ENCODE measurements around the gene EFCAB13. TPM values are rescaled to one million over a fixed set of nuclear protein-coding genes. Genes with fewer than 3 reads are reported as not detected.
"Not testable (repeated sequence)": the region's sequence is repeated elsewhere in the genome, so short reads cannot be mapped to it uniquely, and the experiment has no call there.

Gene EFCAB13
- total RNA-seq, 2 experiments from 2014 or later = 7.0 to 7.1 TPM

DNA sequence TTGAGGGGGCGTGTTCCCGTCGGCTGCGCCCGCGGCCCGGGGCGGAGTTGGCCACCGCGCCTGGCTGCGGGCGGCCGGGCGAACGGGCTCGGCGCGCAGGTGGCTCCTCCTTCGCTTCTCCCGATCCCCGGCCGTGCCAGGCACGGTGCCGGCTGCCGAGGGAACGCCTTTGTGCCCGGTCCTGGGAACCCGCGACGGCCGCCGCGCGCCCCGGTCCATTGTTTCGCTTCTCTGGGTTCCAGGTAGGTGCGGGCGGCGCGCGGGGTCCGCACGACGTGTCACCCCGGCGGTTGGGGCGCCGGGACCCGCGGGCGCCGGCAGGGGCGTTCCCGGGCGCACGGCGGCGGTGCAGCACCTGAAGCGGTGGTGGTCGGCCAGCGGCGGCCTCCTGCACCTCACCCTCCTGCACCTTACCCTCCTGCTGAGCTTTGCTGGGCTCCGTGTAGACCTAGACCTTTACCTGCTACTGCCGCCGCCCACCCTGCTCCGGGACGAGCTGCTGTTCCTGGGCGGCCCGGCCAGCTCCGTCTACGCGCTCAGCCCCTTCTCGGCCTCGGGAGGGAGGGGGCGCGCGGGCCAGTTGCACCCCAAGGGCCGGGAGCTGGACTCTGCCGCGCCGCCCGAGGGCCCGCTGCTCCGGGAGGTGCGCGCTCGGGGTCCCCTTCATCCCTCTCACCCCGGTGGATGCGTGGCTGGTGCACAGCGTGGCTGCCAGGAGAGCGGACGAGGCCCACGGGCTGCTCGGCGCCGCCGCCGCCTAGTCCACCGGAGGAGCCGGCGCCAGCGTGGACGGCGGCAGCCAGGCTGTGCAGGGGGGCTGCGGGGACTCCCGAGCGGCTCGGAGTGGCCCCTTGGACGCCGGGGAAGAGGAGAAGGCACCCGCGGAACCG lies 99.9 kb downstream of the EFCAB13 start:
- Mint-ChIP-seq H3K4me3 (no peak overlapping the region), H3K36me3 (ENCODE audit: low read depth) (peaks cover 19% of the 10 kb centered on the region), H3K4me1 (ENCODE audit: low read depth) (peaks cover 4% of the 10 kb centered on the region), H3K27me3 (ENCODE audit: low read depth) (peaks cover 8% of the 10 kb centered on the region), H3K27ac (no peak overlapping the region), H3K9me3 (peaks cover 3% of the 10 kb centered on the region)
- intact Hi-C loops (cut with micrococcal nuclease) = no loop called here
- CTCF ChIA-PET = no interaction called here
- peak; percentile 4 for DNase-seq

DNA sequence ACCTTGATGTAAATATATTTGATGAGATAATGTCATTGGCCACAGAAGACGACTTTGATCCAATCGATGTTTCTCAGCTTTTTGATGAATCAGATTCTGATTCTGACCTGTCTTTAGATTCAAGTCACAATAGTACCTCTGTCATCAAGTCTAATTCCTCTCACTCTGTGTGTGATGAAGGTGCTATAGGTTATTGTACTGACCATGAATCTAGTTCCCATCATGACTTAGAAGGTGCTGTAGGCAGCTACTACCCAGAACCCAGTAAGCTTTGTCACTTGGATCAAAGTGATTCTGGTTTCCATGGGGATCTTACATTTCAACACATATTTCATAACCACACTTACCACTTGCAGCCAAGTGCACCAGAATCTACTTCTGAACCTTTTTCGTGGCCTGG lies 101.5 kb downstream of the EFCAB13 start:
- H3K4me1 Mint-ChIP-seq (ENCODE audit: low read depth); H3K27ac Mint-ChIP-seq; DNase-seq; intact Hi-C loops (cut with micrococcal nuclease); H3K27me3 Mint-ChIP-seq (ENCODE audit: low read depth); H3K9me3 Mint-ChIP-seq; H3K4me3 Mint-ChIP-seq: not testable (repeated sequence)
- H3K36me3 Mint-ChIP-seq (ENCODE audit: low read depth) = peaks cover 19% of the 10 kb centered on the region
- CTCF ChIA-PET = interaction anchor here (0.6 kb wide), 1 partner anchor 190 kb away, joined by 5 read pairs; no protein-coding TSS in a partner anchor

DNA sequence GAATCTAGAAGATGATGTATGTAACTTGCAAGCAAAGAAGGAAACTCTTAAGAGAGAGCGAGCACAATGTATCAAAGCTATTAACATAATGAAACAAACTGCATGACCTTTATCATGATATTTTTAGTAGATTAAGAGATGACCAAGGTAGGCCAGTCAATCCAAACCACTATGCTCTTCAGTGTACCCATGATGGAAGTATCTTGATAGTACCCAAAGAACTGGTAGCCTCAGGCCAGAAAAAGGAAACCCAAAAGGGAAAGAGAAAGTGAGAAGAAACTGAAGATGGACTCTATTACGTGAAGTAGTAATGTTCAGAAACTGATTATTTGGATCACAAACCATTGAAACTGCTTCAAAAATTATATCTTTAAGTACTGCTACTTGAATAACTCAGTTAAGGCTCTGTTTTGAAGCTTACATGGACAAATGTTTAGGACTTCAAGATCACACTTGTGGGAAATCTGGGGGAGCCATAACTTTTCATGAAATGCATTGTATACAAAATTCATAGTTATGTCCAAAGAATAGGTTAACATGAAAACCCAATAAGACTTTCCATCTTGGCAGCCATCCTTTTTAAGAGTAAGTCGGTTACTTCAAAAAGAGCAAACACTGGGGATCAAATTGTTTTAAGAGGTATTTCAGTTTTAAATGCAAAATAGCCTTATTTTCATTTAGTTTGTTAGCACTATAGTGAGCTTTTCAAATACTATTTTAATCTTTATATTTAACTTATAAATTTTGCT lies 102.3 kb downstream of the EFCAB13 start:
- intact Hi-C loops (cut with micrococcal nuclease); DNase-seq; H3K27me3 Mint-ChIP-seq (ENCODE audit: low read depth); H3K9me3 Mint-ChIP-seq; H3K4me3 Mint-ChIP-seq; H3K4me1 Mint-ChIP-seq (ENCODE audit: low read depth); CTCF ChIA-PET; H3K27ac Mint-ChIP-seq: not testable (repeated sequence)
- H3K36me3 Mint-ChIP-seq (ENCODE audit: low read depth) = peaks cover 19% of the 10 kb centered on the region

DNA sequence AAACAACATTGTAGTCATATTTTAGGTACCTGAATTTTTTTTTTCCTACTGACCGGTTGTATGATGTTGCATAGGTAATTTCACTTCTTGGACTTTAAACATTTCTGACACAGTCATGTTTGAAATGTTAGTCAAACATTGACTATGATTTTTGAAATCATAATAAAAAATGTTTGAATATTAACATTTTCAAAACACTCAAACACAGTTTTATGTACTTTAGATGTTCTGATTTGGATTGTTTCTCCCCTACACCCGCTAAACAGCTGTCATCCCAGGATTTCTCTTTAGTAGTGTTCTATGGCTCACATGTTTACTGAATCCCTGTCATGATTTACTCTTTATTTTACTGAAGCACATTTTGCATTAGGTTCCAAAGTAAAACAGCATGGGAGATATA lies 104.2 kb downstream of the EFCAB13 start:
- H3K4me3 Mint-ChIP-seq = no peak overlapping the region
- H3K27me3 Mint-ChIP-seq (ENCODE audit: low read depth) = peaks cover 7% of the 10 kb centered on the region
- CTCF ChIA-PET = no interaction called here

DNA sequence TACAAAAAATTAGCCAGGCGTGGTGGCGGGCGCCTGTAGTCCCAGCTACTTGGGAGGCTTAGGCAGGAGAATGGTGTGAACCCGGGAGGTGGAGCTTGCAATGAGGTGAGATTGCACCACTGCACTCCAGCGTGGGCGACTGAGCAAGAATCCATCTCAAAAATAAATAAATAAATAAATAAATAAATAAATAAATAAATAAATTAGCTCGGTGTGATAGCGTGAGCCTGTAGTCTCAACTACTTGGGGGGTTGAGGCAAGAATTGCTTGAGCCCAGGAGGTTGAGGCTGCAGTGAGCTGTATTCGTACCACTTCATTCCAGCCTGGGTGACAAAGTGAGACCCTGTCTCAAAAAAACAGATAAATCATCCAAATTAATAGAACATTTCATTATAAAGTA lies 108.5 kb downstream of the EFCAB13 start:
- H3K9me3 Mint-ChIP-seq; H3K4me3 Mint-ChIP-seq; intact Hi-C loops (cut with micrococcal nuclease); CTCF ChIA-PET; H3K36me3 Mint-ChIP-seq (ENCODE audit: low read depth); H3K4me1 Mint-ChIP-seq (ENCODE audit: low read depth); DNase-seq; H3K27me3 Mint-ChIP-seq (ENCODE audit: low read depth); H3K27ac Mint-ChIP-seq: not testable (repeated sequence)

More for the DNA sequence above, 104.2 kb downstream of the EFCAB13 start:
- no peak for DNase-seq
- Mint-ChIP-seq H3K36me3 (ENCODE audit: low read depth) (peaks cover 20% of the 10 kb centered on the region), H3K9me3 (peaks cover 3% of the 10 kb centered on the region), H3K27ac (no peak overlapping the region), H3K4me1 (ENCODE audit: low read depth) (peaks cover 4% of the 10 kb centered on the region)
- intact Hi-C loops (cut with micrococcal nuclease) = no loop called here

DNA sequence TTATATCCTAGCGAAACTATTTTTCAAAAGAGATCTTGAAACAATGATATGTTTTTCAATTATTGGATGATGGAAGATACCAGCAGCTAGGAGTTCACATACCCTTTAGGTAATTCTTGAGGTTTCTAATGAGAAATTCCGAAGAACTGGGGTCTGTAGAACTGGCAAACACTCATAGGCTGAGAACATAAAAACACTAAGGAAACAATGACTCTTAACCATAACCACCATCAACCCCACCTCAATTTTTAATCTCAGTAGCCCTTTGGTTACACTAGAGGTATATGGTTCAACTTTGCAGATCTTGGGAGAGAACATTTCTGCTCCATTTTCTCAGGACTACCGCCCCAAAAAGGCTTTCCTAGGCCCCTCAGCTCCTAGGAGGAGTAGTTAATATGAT lies 141.4 kb downstream of the EFCAB13 start:
- CTCF ChIA-PET = no interaction called here
- intact Hi-C loops (cut with micrococcal nuclease) = no loop called here
- no peak overlapping the region for H3K27ac Mint-ChIP-seq
- no peaks in the 10 kb centered on the region for H3K27me3 Mint-ChIP-seq (ENCODE audit: low read depth)
- H3K4me1 Mint-ChIP-seq (ENCODE audit: low read depth) = no peaks in the 10 kb centered on the region
- H3K36me3 Mint-ChIP-seq (ENCODE audit: low read depth) = peaks cover 4% of the 10 kb centered on the region
- H3K9me3 Mint-ChIP-seq = no peaks in the 10 kb centered on the region
- H3K4me3 Mint-ChIP-seq = no peak overlapping the region
- no peak for DNase-seq

DNA sequence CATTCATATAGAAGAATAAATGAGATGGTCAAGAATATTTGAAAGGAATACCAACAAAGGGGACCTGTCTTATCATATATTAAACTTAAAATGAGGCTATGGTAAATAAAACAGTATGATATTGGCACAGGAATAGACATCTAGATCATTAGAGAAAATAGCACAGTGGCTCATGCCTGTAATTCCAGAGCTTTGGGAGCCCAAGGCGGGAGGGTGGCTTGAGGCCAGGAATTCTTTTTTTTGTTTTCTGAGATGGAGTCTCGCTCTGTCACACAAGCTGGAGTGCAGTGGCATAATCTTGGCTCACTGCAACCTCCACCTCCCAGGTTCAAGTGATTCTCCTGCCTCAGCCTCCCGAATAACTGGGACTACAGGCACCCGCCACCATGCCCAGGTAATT lies 143.2 kb downstream of the EFCAB13 start:
- H3K36me3 Mint-ChIP-seq (ENCODE audit: low read depth); H3K27ac Mint-ChIP-seq; DNase-seq; H3K9me3 Mint-ChIP-seq; H3K4me3 Mint-ChIP-seq; CTCF ChIA-PET; H3K4me1 Mint-ChIP-seq (ENCODE audit: low read depth); H3K27me3 Mint-ChIP-seq (ENCODE audit: low read depth); intact Hi-C loops (cut with micrococcal nuclease): not testable (repeated sequence)

DNA sequence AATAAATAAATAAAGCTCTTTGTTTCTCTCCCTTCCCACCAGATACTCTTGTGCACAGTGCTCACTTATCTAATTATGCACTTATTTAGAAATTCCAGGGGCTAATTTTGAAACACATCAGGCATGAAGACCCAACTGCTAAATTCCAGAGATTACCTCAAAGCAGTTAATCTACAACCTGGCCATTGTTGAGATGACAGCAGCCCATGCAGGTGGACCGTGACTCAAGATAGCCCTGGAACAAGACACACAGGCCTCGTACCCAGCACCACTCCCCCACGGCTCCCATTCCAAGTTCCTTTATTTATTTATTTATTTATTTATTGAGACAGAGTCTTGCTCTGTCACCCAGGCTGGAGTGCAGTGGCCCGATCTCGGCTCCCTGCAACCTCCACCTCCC lies 147.1 kb downstream of the EFCAB13 start:
- intact Hi-C loops (cut with micrococcal nuclease) = no loop called here

DNA sequence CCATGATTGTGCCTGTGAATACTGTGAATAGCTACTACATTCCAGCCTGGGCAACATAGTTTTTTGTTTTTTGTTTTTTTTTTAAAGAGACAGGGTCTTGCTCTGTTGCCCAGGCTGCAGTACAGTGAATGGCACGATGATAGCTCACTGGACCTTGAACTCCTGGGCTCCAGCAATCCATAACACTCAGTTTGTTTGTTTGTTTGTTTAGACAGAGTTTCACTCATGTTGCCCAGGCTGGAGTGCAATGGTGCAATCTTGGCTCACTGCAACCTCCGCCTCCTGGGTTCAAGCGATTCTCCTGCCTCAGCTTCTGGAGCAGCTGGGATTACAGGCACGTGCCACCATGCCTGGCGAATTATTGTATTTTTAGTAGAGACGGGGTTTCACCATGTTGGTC lies 148.3 kb downstream of the EFCAB13 start:
- H3K27me3 Mint-ChIP-seq (ENCODE audit: low read depth); H3K36me3 Mint-ChIP-seq (ENCODE audit: low read depth); H3K4me3 Mint-ChIP-seq; DNase-seq; H3K9me3 Mint-ChIP-seq; CTCF ChIA-PET; H3K4me1 Mint-ChIP-seq (ENCODE audit: low read depth); H3K27ac Mint-ChIP-seq; intact Hi-C loops (cut with micrococcal nuclease): not testable (repeated sequence)

More for the DNA sequence above, 147.1 kb downstream of the EFCAB13 start:
- no peak for DNase-seq
- Mint-ChIP-seq H3K4me1 (ENCODE audit: low read depth) (no peaks in the 10 kb centered on the region), H3K36me3 (ENCODE audit: low read depth) (peaks cover 7% of the 10 kb centered on the region), H3K27ac (no peak overlapping the region), H3K27me3 (ENCODE audit: low read depth) (no peaks in the 10 kb centered on the region), H3K4me3 (no peak overlapping the region), H3K9me3 (no peaks in the 10 kb centered on the region)
- CTCF ChIA-PET = no interaction called here

Other genes starting within 250 kb of the EFCAB13 start
- 100 to 1,000 TPM; 105 to 117 TPM for gene CDC27, start 134.7 kb upstream of the EFCAB13 start, total RNA-seq
- gene MYL4, start 114.6 kb upstream of the EFCAB13 start, total RNA-seq = not detected
- gene ITGB3, start 70.1 kb upstream of the EFCAB13 start, total RNA-seq = not detected
- 10 to 100 TPM; 74.4 to 84.5 TPM for gene NPEPPS, start 207.2 kb downstream of the EFCAB13 start, total RNA-seq